ENCODE measurements around the gene VAV1. TPM values are rescaled to one million over a fixed set of nuclear protein-coding genes. Genes with fewer than 3 reads are reported as not detected.

Gene VAV1
- total RNA-seq, 1 experiment from 2014 or later, result not detected

- no peaks in the 10 kb centered on the region for H3K9me3 ChIP-seq
- no TSS peak for BruUV-seq (replicated peaks)
- H3K27me3 Mint-ChIP-seq (ENCODE audit: insufficient read depth, unreplicated experiment), result peaks cover 10% of the 10 kb centered on the region
- H3K4me3 ChIP-seq (ENCODE audit: low read depth, low read length), result no peak overlapping the region
- CTCF ChIA-PET, result no interaction called here
- H3K27me3 ChIP-seq (replicated peaks; ENCODE audit: control insufficient read depth, insufficient read depth, low read length), result no peaks in the 10 kb centered on the region
- peaks cover 5% of the 10 kb centered on the region for H3K36me3 Mint-ChIP-seq (ENCODE audit: insufficient read depth, unreplicated experiment)
- H3K9me3 Mint-ChIP-seq (ENCODE audit: unreplicated experiment), result peaks cover 12% of the 10 kb centered on the region
- TF ChIP-seq CTCF (IDR thresholded peaks at IDR 0.05; ENCODE audit: insufficient read depth in 1 of 2, low read depth in 1 of 2, low read length in 1 of 2, severe bottlenecking in 1 of 2, unreplicated experiment in 1 of 2), result no peak
- no peak overlapping the region for H3K27ac Mint-ChIP-seq (ENCODE audit: unreplicated experiment)
- intact Hi-C loops (cut with micrococcal nuclease; ENCODE audit: unreplicated experiment), result no loop called here
- DNase-seq, result no peak
- H3K4me1 ChIP-seq, result no peaks in the 10 kb centered on the region
- H3K4me1 Mint-ChIP-seq (ENCODE audit: low read depth, unreplicated experiment), result no peaks in the 10 kb centered on the region
- POLR2A ChIA-PET, result no interaction called here
- no peaks in the 10 kb centered on the region for H3K36me3 ChIP-seq (ENCODE audit: control insufficient read depth, insufficient read depth, low read length)
- no peak overlapping the region for H3K4me3 Mint-ChIP-seq (ENCODE audit: unreplicated experiment)
Measured at GRCh38 chr19:6888967-6889366, 116.5 kb downstream of the VAV1 start.

- ChIA-PET POLR2A (no interaction called here), CTCF (no interaction called here)
- Mint-ChIP-seq H3K4me1 (ENCODE audit: low read depth, unreplicated experiment) (no peaks in the 10 kb centered on the region), H3K4me3 (ENCODE audit: unreplicated experiment) (no peak overlapping the region), H3K9me3 (ENCODE audit: unreplicated experiment) (peaks cover 25% of the 10 kb centered on the region), H3K27me3 (ENCODE audit: insufficient read depth, unreplicated experiment) (peaks cover 10% of the 10 kb centered on the region), H3K36me3 (ENCODE audit: insufficient read depth, unreplicated experiment) (peaks cover 5% of the 10 kb centered on the region), H3K27ac (ENCODE audit: unreplicated experiment) (no peak overlapping the region)
- no peak for TF ChIP-seq CTCF (IDR thresholded peaks at IDR 0.05; ENCODE audit: insufficient read depth in 1 of 2, low read depth in 1 of 2, low read length in 1 of 2, severe bottlenecking in 1 of 2, unreplicated experiment in 1 of 2)
- DNase-seq, result no peak
- Histone ChIP-seq H3K36me3 (ENCODE audit: control insufficient read depth, insufficient read depth, low read length) (no peaks in the 10 kb centered on the region), H3K4me3 (ENCODE audit: low read depth, low read length) (no peak overlapping the region), H3K9me3 (no peaks in the 10 kb centered on the region), H3K27me3 (replicated peaks; ENCODE audit: control insufficient read depth, insufficient read depth, low read length) (no peaks in the 10 kb centered on the region), H3K4me1 (no peaks in the 10 kb centered on the region)
- no TSS peak for BruUV-seq (replicated peaks)
- intact Hi-C loops (cut with micrococcal nuclease; ENCODE audit: unreplicated experiment), result no loop called here
Measured at GRCh38 chr19:6890401-6890913, 117.9 kb downstream of the VAV1 start.

DNA sequence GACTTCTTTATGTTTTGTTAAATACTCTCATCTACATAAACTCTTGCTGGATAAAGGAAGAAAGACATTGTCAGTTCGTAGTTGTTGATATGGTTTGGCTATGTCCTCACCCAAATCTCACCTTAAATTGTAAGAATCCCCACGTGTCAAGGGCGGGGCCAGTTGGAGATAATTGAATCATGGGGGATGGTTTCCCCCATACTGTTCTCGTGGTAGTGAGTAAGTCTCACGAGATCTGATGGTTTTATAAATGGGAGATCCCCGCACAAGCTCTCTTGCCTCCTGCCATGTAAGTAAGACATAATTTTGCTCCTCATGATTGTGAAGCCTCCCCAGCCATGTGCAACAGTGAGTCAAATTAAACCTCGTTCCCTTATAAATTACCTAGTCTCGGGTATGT, 118.4 kb downstream of the VAV1 start:
- Histone ChIP-seq H3K9me3 (no peaks in the 10 kb centered on the region), H3K4me3 (ENCODE audit: low read depth, low read length) (no peak overlapping the region), H3K36me3 (ENCODE audit: control insufficient read depth, insufficient read depth, low read length) (no peaks in the 10 kb centered on the region), H3K4me1 (no peaks in the 10 kb centered on the region), H3K27me3 (replicated peaks; ENCODE audit: control insufficient read depth, insufficient read depth, low read length) (no peaks in the 10 kb centered on the region)
- no peaks in the 10 kb centered on the region for H3K4me1 Mint-ChIP-seq (ENCODE audit: low read depth, unreplicated experiment)
- no peak for TF ChIP-seq CTCF (IDR thresholded peaks at IDR 0.05; ENCODE audit: insufficient read depth in 1 of 2, low read depth in 1 of 2, low read length in 1 of 2, severe bottlenecking in 1 of 2, unreplicated experiment in 1 of 2)
- ChIA-PET POLR2A (no interaction called here), CTCF (no interaction called here)
- no peak for DNase-seq
- no TSS peak for BruUV-seq (replicated peaks)
- H3K27me3 Mint-ChIP-seq (ENCODE audit: insufficient read depth, unreplicated experiment), result peaks cover 10% of the 10 kb centered on the region
- intact Hi-C loops (cut with micrococcal nuclease; ENCODE audit: unreplicated experiment), result no loop called here
- no peak overlapping the region for H3K27ac Mint-ChIP-seq (ENCODE audit: unreplicated experiment)
- H3K4me3 Mint-ChIP-seq (ENCODE audit: unreplicated experiment), result no peak overlapping the region
- peaks cover 5% of the 10 kb centered on the region for H3K36me3 Mint-ChIP-seq (ENCODE audit: insufficient read depth, unreplicated experiment)
- H3K9me3 Mint-ChIP-seq (ENCODE audit: unreplicated experiment), result peaks cover 25% of the 10 kb centered on the region

Data from Caco-2 (cell line).